SH-SY5Y (cell line): ENCODE data around the gene ZFHX2.

Source experiments
- GATA2 ChIP-seq: IDR thresholded peaks from 2 replicates; pipeline ENCODE4 v1.6.1; 2011; ENCODE audit warnings: mild to moderate bottlenecking, low read depth, low read length
- GATA3 ChIP-seq: IDR thresholded peaks from 2 replicates; pipeline ENCODE4 v1.6.1; 2011; ENCODE audit warnings: low read depth, mild to moderate bottlenecking, low read length, moderate library complexity

DNA sequence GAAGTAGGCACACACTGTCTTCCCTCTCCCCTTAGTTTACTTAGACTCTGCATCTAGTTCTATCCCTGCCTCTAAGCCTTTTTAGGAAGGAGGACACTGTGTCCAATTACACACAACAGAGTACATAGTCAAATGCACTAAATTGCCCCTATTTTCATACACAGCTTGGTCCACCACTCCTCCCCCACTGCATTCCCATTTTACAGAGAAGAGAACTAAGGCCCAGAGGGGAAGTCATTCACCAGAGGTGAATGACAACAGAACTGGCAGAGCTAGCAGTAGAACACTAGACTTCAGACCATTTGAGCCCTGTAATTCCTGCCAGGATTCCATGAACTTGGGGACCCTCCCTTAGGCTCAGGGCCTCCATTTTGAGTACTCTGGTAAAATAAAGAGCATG is 28.2 kb upstream of the ZFHX2 start:
- TF ChIP-seq GATA2 (no peak), GATA3 (no peak)
